RWPE2 (cell line): ENCODE data around the gene CPEB1.

Experiments
- ATAC-seq: fragments of 200-7000 bp; cut with Tn5 transposase; 3 replicates; pipeline ENCODE4 v1.9.1; 2021; ENCODE audit warnings: low read depth
- DNase-seq: peaks from one replicate; pipeline ENCODE4 v3.0.0-alpha.2; 2020; ENCODE audit warnings: low spot score
- H3K27ac ChIP-seq: fragments of 450-650 bp; 2 replicates; pipeline ENCODE4 v1.5.1; 2017; ENCODE audit warnings: mild to moderate bottlenecking; ENCODE audit not compliant: poor library complexity, severe bottlenecking
- H3K27me3 ChIP-seq: fragments of 250-450 bp; sonication (Bioruptor Pico); 2 replicates; pipeline ENCODE4 v1.5.1; 2021; ENCODE audit warnings: mild to moderate bottlenecking, moderate library complexity; ENCODE audit not compliant: insufficient read depth, poor library complexity, severe bottlenecking
- H3K36me3 ChIP-seq: fragments of 250-450 bp; sonication (Bioruptor Pico); 2 replicates; pipeline ENCODE4 v1.5.1; 2020; ENCODE audit warnings: low read depth, mild to moderate bottlenecking, moderate library complexity
- H3K4me1 ChIP-seq: fragments of 250-450 bp; sonication (Bioruptor Pico); 2 replicates; pipeline ENCODE4 v1.5.1; 2021; ENCODE audit warnings: mild to moderate bottlenecking, moderate library complexity; ENCODE audit not compliant: insufficient read depth, poor library complexity, severe bottlenecking
- H3K4me3 ChIP-seq: fragments of 250-450 bp; sonication (Bioruptor Pico); 2 replicates; pipeline ENCODE4 v1.5.1; 2021; ENCODE audit warnings: mild to moderate bottlenecking, moderate library complexity; ENCODE audit not compliant: severe bottlenecking
- H3K9me3 ChIP-seq: fragments of 250-450 bp; sonication (Bioruptor Pico); 2 replicates; pipeline ENCODE4 v1.5.1; 2021; ENCODE audit warnings: mild to moderate bottlenecking, moderate library complexity; ENCODE audit not compliant: severe bottlenecking
- TF ChIP-seq, protein P1 (sequence below): fragments of 450-650 bp; IDR thresholded peaks from one replicate; pipeline ENCODE4 v1.5.1; 2017; ENCODE audit warnings: mild to moderate bottlenecking, moderate library complexity; ENCODE audit not compliant: poor library complexity, severe bottlenecking

The CPEB1 gene

GRCh38 chr15:82567661-82568060 is 79.5 kb downstream of the CPEB1 start:
- H3K9me3 ChIP-seq = no peaks in the 10 kb centered on the region
- no peak overlapping the region for H3K27ac ChIP-seq
- H3K4me3 ChIP-seq = no peak overlapping the region
- no peaks in the 10 kb centered on the region for H3K27me3 ChIP-seq
- ATAC-seq (no peak), DNase-seq (no peak)
- H3K36me3 ChIP-seq = no peaks in the 10 kb centered on the region
- TF ChIP-seq, protein P1, sequence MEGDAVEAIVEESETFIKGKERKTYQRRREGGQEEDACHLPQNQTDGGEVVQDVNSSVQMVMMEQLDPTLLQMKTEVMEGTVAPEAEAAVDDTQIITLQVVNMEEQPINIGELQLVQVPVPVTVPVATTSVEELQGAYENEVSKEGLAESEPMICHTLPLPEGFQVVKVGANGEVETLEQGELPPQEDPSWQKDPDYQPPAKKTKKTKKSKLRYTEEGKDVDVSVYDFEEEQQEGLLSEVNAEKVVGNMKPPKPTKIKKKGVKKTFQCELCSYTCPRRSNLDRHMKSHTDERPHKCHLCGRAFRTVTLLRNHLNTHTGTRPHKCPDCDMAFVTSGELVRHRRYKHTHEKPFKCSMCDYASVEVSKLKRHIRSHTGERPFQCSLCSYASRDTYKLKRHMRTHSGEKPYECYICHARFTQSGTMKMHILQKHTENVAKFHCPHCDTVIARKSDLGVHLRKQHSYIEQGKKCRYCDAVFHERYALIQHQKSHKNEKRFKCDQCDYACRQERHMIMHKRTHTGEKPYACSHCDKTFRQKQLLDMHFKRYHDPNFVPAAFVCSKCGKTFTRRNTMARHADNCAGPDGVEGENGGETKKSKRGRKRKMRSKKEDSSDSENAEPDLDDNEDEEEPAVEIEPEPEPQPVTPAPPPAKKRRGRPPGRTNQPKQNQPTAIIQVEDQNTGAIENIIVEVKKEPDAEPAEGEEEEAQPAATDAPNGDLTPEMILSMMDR = no peak
- no peaks in the 10 kb centered on the region for H3K4me1 ChIP-seq

DNA sequence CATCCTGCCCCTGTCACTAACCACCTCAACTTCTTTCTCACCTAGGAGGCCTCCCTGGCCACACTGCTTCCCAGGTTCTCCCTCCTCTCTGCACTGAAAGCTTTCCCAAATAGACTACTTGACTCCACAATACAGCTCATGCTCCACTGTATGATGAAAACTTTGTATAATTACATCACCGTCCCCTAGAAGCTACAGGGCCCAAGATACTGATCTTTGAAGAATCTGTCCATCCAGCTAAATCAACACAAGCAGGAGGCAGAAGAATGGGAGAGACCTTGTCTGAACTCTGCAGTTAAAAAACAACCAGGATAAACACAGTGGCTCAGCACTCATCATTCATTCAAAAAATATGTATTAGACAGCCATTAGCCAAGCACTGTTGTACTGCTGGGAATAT is 80.5 kb downstream of the CPEB1 start:
- DNase-seq = no peak
- no peaks in the 10 kb centered on the region for H3K4me1 ChIP-seq
- H3K36me3 ChIP-seq = no peaks in the 10 kb centered on the region
- TF ChIP-seq, protein P1 = no peak
- no peak for ATAC-seq
- no peaks in the 10 kb centered on the region for H3K9me3 ChIP-seq
- no peaks in the 10 kb centered on the region for H3K27me3 ChIP-seq
- H3K4me3 ChIP-seq = no peak overlapping the region
- no peak overlapping the region for H3K27ac ChIP-seq

DNA sequence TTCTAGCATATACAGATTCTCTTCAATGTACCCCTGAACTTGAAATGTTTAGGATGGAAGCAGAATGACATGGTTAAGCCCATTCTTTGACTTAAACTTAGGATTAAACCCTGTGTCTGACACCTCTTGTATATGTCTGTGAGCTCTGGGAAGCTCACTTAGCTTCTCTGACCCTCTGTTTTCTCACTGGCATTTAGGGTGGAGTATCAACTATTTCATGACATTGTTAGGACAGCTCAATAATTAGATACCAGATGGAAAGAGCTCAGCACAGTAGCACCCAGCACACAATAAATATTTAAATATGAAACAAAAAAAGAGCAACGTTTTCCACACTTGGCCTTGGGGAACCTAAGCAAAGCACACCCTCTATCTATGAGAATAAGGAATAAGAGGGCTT is 88.7 kb downstream of the CPEB1 start:
- Histone ChIP-seq H3K4me3 (no peak overlapping the region), H3K27me3 (no peaks in the 10 kb centered on the region)
- TF ChIP-seq, protein P1 = no peak

DNA sequence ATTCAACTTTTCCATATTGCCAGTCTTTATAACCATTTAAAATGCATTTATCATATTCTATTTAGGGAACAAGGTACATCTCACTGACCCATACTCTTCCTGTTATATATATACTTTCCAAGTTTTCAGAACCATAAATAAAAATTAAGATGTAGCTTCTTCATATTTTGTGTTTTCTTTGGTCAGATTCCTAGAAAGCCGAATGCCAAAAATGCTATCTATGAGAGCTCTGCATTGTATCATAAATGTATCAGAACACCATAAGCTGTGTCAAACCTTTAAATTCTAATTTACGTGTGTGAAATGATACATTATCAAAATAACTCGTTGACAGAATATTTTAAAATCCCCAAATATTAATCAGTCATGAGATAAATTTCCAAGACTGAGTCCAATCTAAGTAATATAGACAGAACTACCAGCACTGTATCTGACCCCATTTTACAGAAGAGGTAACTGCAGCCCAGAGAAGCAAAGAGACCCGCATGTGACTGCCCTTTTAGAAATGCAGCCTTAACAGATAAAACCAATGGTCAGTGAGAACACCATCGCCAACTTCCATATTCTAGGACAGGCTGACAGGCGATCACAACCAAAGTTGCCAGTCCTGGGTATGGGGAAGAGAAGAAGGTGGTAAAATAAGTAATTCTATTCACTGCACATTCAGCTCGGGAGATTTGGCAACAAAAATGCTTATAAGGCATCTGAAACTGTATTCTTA is 90.7 kb downstream of the CPEB1 start:
- Histone ChIP-seq H3K36me3 (no peaks in the 10 kb centered on the region), H3K27me3 (no peaks in the 10 kb centered on the region), H3K4me1 (peaks cover 1% of the 10 kb centered on the region), H3K9me3 (no peaks in the 10 kb centered on the region), H3K4me3 (no peak overlapping the region), H3K27ac (no peak overlapping the region)
- TF ChIP-seq, protein P1 = no peak
- DNase-seq (no peak), ATAC-seq (no peak)

More for the DNA sequence above, 88.7 kb downstream of the CPEB1 start:
- H3K36me3 ChIP-seq = no peaks in the 10 kb centered on the region
- no peaks in the 10 kb centered on the region for H3K9me3 ChIP-seq
- no peaks in the 10 kb centered on the region for H3K4me1 ChIP-seq
- no peak overlapping the region for H3K27ac ChIP-seq
- ATAC-seq (no peak), DNase-seq (no peak)

DNA sequence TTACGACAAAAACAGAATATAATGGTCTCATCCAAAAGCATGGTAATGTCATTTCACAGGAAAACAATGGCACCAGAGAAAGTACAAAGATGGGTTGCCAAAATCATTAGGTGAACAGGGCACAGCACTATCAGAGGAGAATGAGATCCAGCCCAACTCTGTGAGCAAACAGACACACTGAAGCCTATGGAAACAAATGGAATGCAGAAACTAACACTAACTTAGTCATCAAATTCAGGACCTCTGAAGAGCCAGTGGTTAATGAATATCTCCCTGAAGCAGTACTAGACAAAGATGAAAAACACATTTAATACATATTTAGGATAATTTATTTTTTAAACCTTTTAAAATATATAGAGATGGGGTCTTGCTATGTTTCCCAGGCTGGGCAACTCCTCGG is 92.3 kb downstream of the CPEB1 start:
- TF ChIP-seq, protein P1 = no peak
- H3K27ac ChIP-seq = no peak overlapping the region
- H3K36me3 ChIP-seq = no peaks in the 10 kb centered on the region
- DNase-seq (no peak), ATAC-seq (0 out of 3 replicates have a peak, but pooled peaks have one; percentile 19)
- H3K27me3 ChIP-seq = no peaks in the 10 kb centered on the region
- peaks cover 8% of the 10 kb centered on the region for H3K4me1 ChIP-seq
- no peaks in the 10 kb centered on the region for H3K9me3 ChIP-seq
- no peak overlapping the region for H3K4me3 ChIP-seq
